GM12878 (cell line): ENCODE data around the gene ARID5B. TPM values are rescaled to one million over a fixed set of nuclear protein-coding genes. Genes with fewer than 3 reads are reported as not detected.

Experiments
- ATAC-seq: fragments of 200-7000 bp; cut with Tn5 transposase; 3 replicates; pipeline ENCODE4 v1.9.1; 2020; ENCODE audit warnings: mild to moderate bottlenecking, moderate library complexity
- BruUV-seq: library from RNA; stranded (reverse); fragments of 400-500 nt; replicated peaks from 2 replicates; lab custom pipeline; 2021; lab: Mats Ljungman, UMichigan
- CTCF ChIA-PET: fragments of 300-600 bp; sonication (Branson Sonifier 250); formaldehyde crosslinking; extraction: SDS; loops from one replicate; lab custom pipeline; 2021; ENCODE audit warnings: inconsistent platforms; lab: Yijun Ruan, JAX
- POLR2A ChIA-PET: fragments of 350-600 bp; formaldehyde crosslinking; extraction: SDS; loops from one replicate; lab custom pipeline; 2021; ENCODE audit warnings: inconsistent platforms; lab: Charles Lee
- RAD21 ChIA-PET: fragments of 300-600 bp; sonication (Branson Sonifier 250); formaldehyde crosslinking; loops from one replicate; lab custom pipeline; 2023; ENCODE audit warnings: antibody characterized with exemption; ENCODE audit not compliant: unreplicated experiment; lab: Charles Lee
- SMC1A ChIA-PET: fragments of 300-600 bp; sonication (Branson Sonifier 250); formaldehyde crosslinking; loops from one replicate; lab custom pipeline; 2023; ENCODE audit not compliant: unreplicated experiment, uncharacterized antibody; lab: Charles Lee
- DNase-seq: peaks from one replicate; pipeline ENCODE4 v3.0.0-alpha.2; 2011; ENCODE audit warnings: low read depth, low spot score
- FAIRE-seq: peaks from 3 replicates; lab custom pipeline; 2011; peaks lifted over from hg19 to GRCh38; lab: Jason Lieb, UNC
- H2AFZ ChIP-seq: 2 replicates; pipeline ENCODE4 v1.6.0; 2011; ENCODE audit warnings: low read depth, low read length, control low read depth; ENCODE audit not compliant: control insufficient read depth
- H3K27ac ChIP-seq: 2 replicates; pipeline ENCODE4 v1.5.1; 2011; ENCODE audit warnings: control low read depth; ENCODE audit not compliant: control insufficient read depth, insufficient read depth
- H3K27me3 ChIP-seq, 2 experiments: replicated peaks in 1 of 2; 2 replicates each; pipeline versions ENCODE4 v1.6.0 to v1.6.1; 2011; ENCODE audit warnings: low read length in 1 of 2; ENCODE audit not compliant: control insufficient read depth in 2 of 2, insufficient read depth in 2 of 2
- H3K36me3 ChIP-seq, 2 experiments: 2 replicates each; pipeline ENCODE4 v1.5.1; 2011; ENCODE audit warnings: low read length in 1 of 2; ENCODE audit not compliant: control insufficient read depth in 2 of 2, insufficient read depth in 2 of 2
- H3K4me1 ChIP-seq: 2 replicates; pipeline ENCODE4 v1.6.1; 2011; ENCODE audit warnings: mild to moderate bottlenecking, low read length, moderate library complexity, mixed read lengths; ENCODE audit not compliant: control insufficient read depth, insufficient read depth
- H3K4me2 ChIP-seq: 2 replicates; pipeline ENCODE4 v1.6.0; 2011; ENCODE audit warnings: control low read depth; ENCODE audit not compliant: control insufficient read depth, insufficient read depth
- H3K4me3 ChIP-seq: fragments of 200-600 bp; sonication (generic); 2 replicates; pipeline ENCODE4 v1.5.1; 2016
- H3K79me2 ChIP-seq: 2 replicates; pipeline ENCODE4 v1.6.0; 2011; ENCODE audit warnings: low read length; ENCODE audit not compliant: control insufficient read depth, insufficient read depth
- H3K9ac ChIP-seq: 2 replicates; pipeline ENCODE4 v1.8.0; 2011; ENCODE audit warnings: low read length, control low read depth, mixed read lengths; ENCODE audit not compliant: control insufficient read depth, insufficient read depth
- H3K9me3 ChIP-seq: replicated peaks from 3 replicates; pipeline ENCODE4 v1.5.1; 2011; ENCODE audit warnings: mild to moderate bottlenecking, low read length; ENCODE audit not compliant: control insufficient read depth, insufficient read depth
- H4K20me1 ChIP-seq: 2 replicates; pipeline ENCODE4 v1.6.0; 2011; ENCODE audit not compliant: control insufficient read depth, insufficient read depth
- BACH1 ChIP-seq: fragments of 450-650 bp; IDR thresholded peaks from 2 replicates; pipeline ENCODE4 v1.6.1; 2017; ENCODE audit warnings: mild to moderate bottlenecking, borderline replicate concordance
- CTCF ChIP-seq, 3 experiments: IDR thresholded peaks in 2 of 3; conservative IDR thresholded peaks in 1 of 3; 2 replicates each; pipeline ENCODE4 v1.5.1; 2011; ENCODE audit warnings: low read depth in 3 of 3, low read length in 3 of 3, mild to moderate bottlenecking in 3 of 3, control low read depth in 2 of 3, moderate library complexity in 2 of 3, inconsistent platforms in 1 of 3, mixed read lengths in 1 of 3; ENCODE audit not compliant: control insufficient read depth in 2 of 3, insufficient read depth in 1 of 3; ENCODE audit errors: extremely low read depth in 1 of 3
- EP300 ChIP-seq, 2 experiments: fragments of 150-350 bp in 1 of 2; IDR thresholded peaks; 2 replicates each; pipeline ENCODE4 v1.6.1; 2011 to 2012; ENCODE audit warnings: low read depth in 2 of 2, low read length in 2 of 2, borderline replicate concordance in 1 of 2, improper control_type of control experiment in 1 of 2, inconsistent platforms in 1 of 2; ENCODE audit not compliant: control insufficient read depth in 1 of 2
- KDM1A ChIP-seq: fragments of 200-600 bp; sonication (generic); IDR thresholded peaks from 2 replicates; pipeline ENCODE4 v1.6.1; 2016; ENCODE audit warnings: borderline replicate concordance
- MTA3 ChIP-seq: IDR thresholded peaks from 2 replicates; pipeline ENCODE4 v1.6.1; 2012; ENCODE audit warnings: low read length, inconsistent platforms, borderline replicate concordance
- PAX8 ChIP-seq: fragments of 450-650 bp; IDR thresholded peaks from 2 replicates; pipeline ENCODE4 v1.6.1; 2017; ENCODE audit warnings: mild to moderate bottlenecking, moderate library complexity
- RAD51 ChIP-seq: fragments of 450-650 bp; IDR thresholded peaks from 2 replicates; pipeline ENCODE4 v1.6.1; 2016; ENCODE audit warnings: moderate library complexity, mild to moderate bottlenecking, inconsistent platforms
- RCOR1 ChIP-seq: conservative IDR thresholded peaks from 2 replicates; pipeline ENCODE4 v1.6.1; 2012; ENCODE audit warnings: low read depth, low read length, improper control_type of control experiment
- SMAD1 ChIP-seq: fragments of 450-650 bp; IDR thresholded peaks from 2 replicates; pipeline ENCODE4 v1.6.1; 2018; ENCODE audit warnings: mild to moderate bottlenecking, low read depth; ENCODE audit not compliant: partially characterized antibody
- SREBF1 ChIP-seq: IDR thresholded peaks from 2 replicates; pipeline ENCODE4 v1.6.1; 2012; ENCODE audit warnings: mild to moderate bottlenecking, low read length
- WGBS: methylation state at CpG from one replicate; pipeline ENCODE4 v1.1.6; 2016; ENCODE audit warnings: low lambda C conversion rate; ENCODE audit not compliant: insufficient replicate concordance, insufficient coverage; ENCODE audit errors: missing lambda C conversion rate; 5-methylcytosine and 5-hydroxymethylcytosine counted together
- in situ Hi-C: fragments of 300-500 bp; cut with MboI; formaldehyde crosslinking; loops from 9 replicates; pipeline ENCODE4 v1.14.3; 2018; ENCODE audit warnings: mixed read lengths
- intact Hi-C: fragments of 100-400 bp; cut with micrococcal nuclease; formaldehyde crosslinking; loops from one replicate; pipeline ENCODE4 v1.14.2; 2022; ENCODE audit not compliant: unreplicated experiment
- polyA plus RNA-seq, 11 experiments: library from polyadenylated mRNA; depleted of rRNA in 4 of 11; unstranded in 6 of 11; stranded (reverse) in 5 of 11; fragments of >200 nt; fragmentation: Nextera tagmentation in 4 of 11; fragmentation: Illumina TruSeq in 1 of 11; extraction: Ambion mirVana in 4 of 11; extraction: Trizol in 1 of 11; gene quantifications; 1 replicate in 1 of 11; 2 replicates in 10 of 11; pipeline versions ENCODE4 v1.2.1 to v1.2.3, GENCODE V29; 2011 to 2016; ENCODE audit warnings: inconsistent platforms in 2 of 11, missing spikeins in 2 of 11, low read depth in 1 of 11
- total RNA-seq, 4 experiments: library from RNA; depleted of rRNA in 3 of 4; stranded (reverse); fragments of >200 nt in 3 of 4; fragmentation: Illumina TruSeq in 1 of 4; extraction: Trizol in 1 of 4; gene quantifications; 2 replicates each; pipeline versions ENCODE4 v1.2.1 to v1.2.3, GENCODE V29; 2013 to 2021
- TF ChIP-seq, protein P1 (sequence below): fragments of 450-650 bp; IDR thresholded peaks from 2 replicates; pipeline ENCODE4 v1.6.1; 2017; ENCODE audit warnings: low read depth, mild to moderate bottlenecking, moderate library complexity
- TF ChIP-seq, protein P2 (sequence below): fragments of 450-650 bp; IDR thresholded peaks from 2 replicates; pipeline ENCODE4 v1.6.1; 2018; ENCODE audit warnings: borderline replicate concordance, mild to moderate bottlenecking; ENCODE audit not compliant: partially characterized antibody

The ARID5B gene
- total and polyA plus RNA-seq, 10 of the 15 experiments (the other 5 are each of a cell fraction or from before 2014, with no cell fraction given): 2.7 to 8.5 (median 6.1) TPM

DNA sequence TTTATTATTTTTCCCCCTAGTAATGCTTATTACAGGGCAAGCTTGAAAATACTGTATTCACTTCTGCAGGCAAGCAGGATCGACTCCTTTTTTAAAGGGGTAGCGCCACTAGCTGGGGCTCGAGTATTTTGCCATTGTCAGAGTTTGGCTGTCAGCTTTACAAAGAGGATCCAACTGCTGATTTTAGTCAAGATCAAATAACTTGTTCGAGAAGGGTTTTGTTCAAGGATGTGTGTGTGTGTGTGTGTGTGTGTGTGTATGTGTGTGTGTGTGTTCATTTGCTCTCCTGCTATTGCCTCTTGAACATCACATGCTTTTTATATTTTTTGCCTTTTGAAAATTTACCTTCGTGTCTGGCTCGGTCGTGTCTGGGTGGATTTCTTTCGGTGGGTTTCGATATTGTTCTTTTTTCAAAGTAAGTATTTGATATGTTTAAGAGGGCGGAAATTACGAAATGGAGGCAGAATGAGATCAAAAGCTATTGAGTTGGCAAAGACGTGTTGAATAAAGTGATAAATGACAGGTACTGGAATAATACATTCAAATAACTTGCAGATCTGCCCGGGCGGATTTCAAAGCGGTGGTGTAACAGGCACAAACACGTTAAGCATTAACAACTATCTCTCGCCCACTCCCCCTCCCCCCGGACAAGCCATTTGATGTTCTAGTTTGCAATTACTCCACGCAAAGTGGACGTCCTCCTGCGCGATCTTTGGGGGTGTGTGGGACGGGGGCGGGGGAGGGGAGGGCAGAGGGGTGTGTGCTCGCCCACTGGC lies 1.1 kb downstream of the ARID5B start (continued):
- TF ChIP-seq RCOR1: no peak

- CTCF ChIA-PET: interaction anchor here (0.6 to 3.2 kb wide), 11 partner anchors 31 to 1345 kb away, joined by 3 to 26 read pairs (median 3); no protein-coding TSS in a partner anchor
- in situ Hi-C loops: loop anchor here (5.0 kb wide), 2 partner anchors 39 to 144 kb away; no protein-coding TSS in a partner anchor
- TF ChIP-seq CTCF (IDR thresholded peaks at IDR 0.05 in 2 of 3, conservative IDR thresholded peaks at IDR 0.05 in 1 of 3; ENCODE audit: control insufficient read depth in 2 of 3, extremely low read depth in 1 of 3, insufficient read depth in 1 of 3, low read depth in 3 of 3, low read length in 3 of 3) (peak; percentile 0 to 17 (median 12); a peak in 3 of 6 replicates), KDM1A (no peak), SREBF1 (no peak), PAX8 (no peak), MTA3 (peak; percentile 47; the same call in 1 of the 2 replicates), SMAD1 (peak; percentile 50), BACH1 (peak; percentile 83), RAD51 (no peak), EP300 (IDR thresholded peaks at IDR 0.05; ENCODE audit: borderline replicate concordance in 1 of 2, control insufficient read depth in 1 of 2, low read depth in 2 of 2, low read length in 2 of 2) (peak; percentile 48 to 69; a peak in 2 of 4 replicates)
- TF ChIP-seq, protein P1, sequence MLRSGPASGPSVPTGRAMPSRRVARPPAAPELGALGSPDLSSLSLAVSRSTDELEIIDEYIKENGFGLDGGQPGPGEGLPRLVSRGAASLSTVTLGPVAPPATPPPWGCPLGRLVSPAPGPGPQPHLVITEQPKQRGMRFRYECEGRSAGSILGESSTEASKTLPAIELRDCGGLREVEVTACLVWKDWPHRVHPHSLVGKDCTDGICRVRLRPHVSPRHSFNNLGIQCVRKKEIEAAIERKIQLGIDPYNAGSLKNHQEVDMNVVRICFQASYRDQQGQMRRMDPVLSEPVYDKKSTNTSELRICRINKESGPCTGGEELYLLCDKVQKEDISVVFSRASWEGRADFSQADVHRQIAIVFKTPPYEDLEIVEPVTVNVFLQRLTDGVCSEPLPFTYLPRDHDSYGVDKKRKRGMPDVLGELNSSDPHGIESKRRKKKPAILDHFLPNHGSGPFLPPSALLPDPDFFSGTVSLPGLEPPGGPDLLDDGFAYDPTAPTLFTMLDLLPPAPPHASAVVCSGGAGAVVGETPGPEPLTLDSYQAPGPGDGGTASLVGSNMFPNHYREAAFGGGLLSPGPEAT: peak; percentile 53; the same call in 1 of the 2 replicates
- TF ChIP-seq, protein P2, sequence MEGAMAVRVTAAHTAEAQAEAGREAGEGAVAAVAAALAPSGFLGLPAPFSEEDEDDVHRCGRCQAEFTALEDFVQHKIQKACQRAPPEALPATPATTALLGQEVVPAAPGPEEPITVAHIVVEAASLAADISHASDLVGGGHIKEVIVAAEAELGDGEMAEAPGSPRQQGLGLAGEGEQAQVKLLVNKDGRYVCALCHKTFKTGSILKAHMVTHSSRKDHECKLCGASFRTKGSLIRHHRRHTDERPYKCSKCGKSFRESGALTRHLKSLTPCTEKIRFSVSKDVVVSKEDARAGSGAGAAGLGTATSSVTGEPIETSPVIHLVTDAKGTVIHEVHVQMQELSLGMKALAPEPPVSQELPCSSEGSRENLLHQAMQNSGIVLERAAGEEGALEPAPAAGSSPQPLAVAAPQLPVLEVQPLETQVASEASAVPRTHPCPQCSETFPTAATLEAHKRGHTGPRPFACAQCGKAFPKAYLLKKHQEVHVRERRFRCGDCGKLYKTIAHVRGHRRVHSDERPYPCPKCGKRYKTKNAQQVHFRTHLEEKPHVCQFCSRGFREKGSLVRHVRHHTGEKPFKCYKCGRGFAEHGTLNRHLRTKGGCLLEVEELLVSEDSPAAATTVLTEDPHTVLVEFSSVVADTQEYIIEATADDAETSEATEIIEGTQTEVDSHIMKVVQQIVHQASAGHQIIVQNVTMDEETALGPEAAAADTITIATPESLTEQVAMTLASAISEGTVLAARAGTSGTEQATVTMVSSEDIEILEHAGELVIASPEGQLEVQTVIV: no peak
Observed at GRCh38 chr10:61903221-61903927, 1.9 kb downstream of the ARID5B start.

More at GRCh38 chr10:61903221-61903927, 1.9 kb downstream of the ARID5B start:
- H3K27ac ChIP-seq: peak overlapping the region; percentile 96
- POLR2A ChIA-PET: interaction anchor here (1.1 to 1.7 kb wide), 3 partner anchors 21 to 85 kb away, joined by 4 read pairs; no protein-coding TSS in a partner anchor
- H2AFZ ChIP-seq: peak overlapping the region; percentile 64
- peak overlapping the region; percentile 72; the same call in 1 of the 2 replicates for H3K4me2 ChIP-seq
- H3K4me1 ChIP-seq: peaks cover 20% of the 10 kb centered on the region
- no peak for FAIRE-seq
- peak overlapping the region; percentile 96 for H3K9ac ChIP-seq
- intact Hi-C loops: loop anchor here (1.0 kb wide), 3 partner anchors 97 to 135 kb away; no protein-coding TSS in a partner anchor
- SMC1A ChIA-PET: interaction anchor here (0.6 to 5.4 kb wide), 14 partner anchors 14 to 354 kb away, joined by 3 to 42 read pairs (median 4); no protein-coding TSS in a partner anchor
- peak overlapping the region; percentile 85 for H3K4me3 ChIP-seq
- H3K36me3 ChIP-seq: 0 out of 4 replicates have a peak, but pooled peaks cover 0 to 2% of the 10 kb centered on the region in 2 experiments
- WGBS: under 1% methylated on average over 41 of the region's 56 CpGs
- H3K9me3 ChIP-seq: no peaks in the 10 kb centered on the region; the same call in 1 of the 3 replicates
- ATAC-seq: peak; percentile 65
- DNase-seq: peak; percentile 53
- H3K79me2 ChIP-seq: peaks cover 76% of the 10 kb centered on the region
- BruUV-seq: TSS peak; percentile 93
- RAD21 ChIA-PET: interaction anchor here (0.5 to 7.0 kb wide), 12 partner anchors 18 to 344 kb away, joined by 3 to 68 read pairs (median 4); no protein-coding TSS in a partner anchor
- no peaks in the 10 kb centered on the region for H4K20me1 ChIP-seq
- no peaks in the 10 kb centered on the region for H3K27me3 ChIP-seq
